Neuronal stem cell (in vitro differentiated cells): ENCODE data around the gene NAT8.
"Not testable (repeated sequence)": the region's sequence is repeated elsewhere in the genome, so short reads cannot be mapped to it uniquely, and the experiment has no call there.

Experiments used
- DNase-seq: peaks from one replicate; pipeline ENCODE4 v3.0.0-alpha.2; 2013; ENCODE audit warnings: low spot score
- H2AFZ ChIP-seq: one replicate; pipeline ENCODE4 v1.6.1; 2013; ENCODE audit warnings: mild to moderate bottlenecking, low read length, inconsistent platforms
- H2AK5ac ChIP-seq: 2 replicates; pipeline ENCODE4 v1.6.1; 2013; ENCODE audit warnings: low read depth, mild to moderate bottlenecking, inconsistent platforms, low read length, moderate library complexity, mixed read lengths
- H2BK120ac ChIP-seq: 2 replicates; pipeline ENCODE4 v1.6.1; 2013; ENCODE audit warnings: low read depth, mild to moderate bottlenecking, inconsistent platforms, low read length, moderate library complexity, mixed read lengths
- H2BK12ac ChIP-seq: one replicate; pipeline ENCODE4 v1.6.1; 2013; ENCODE audit warnings: low read length, inconsistent platforms
- H2BK15ac ChIP-seq: 2 replicates; pipeline ENCODE4 v1.6.1; 2013; ENCODE audit warnings: mild to moderate bottlenecking, low read length, inconsistent platforms, mixed read lengths
- H2BK5ac ChIP-seq: one replicate; pipeline ENCODE4 v1.6.1; 2013; ENCODE audit warnings: inconsistent platforms, mild to moderate bottlenecking, low read length, moderate library complexity
- H3K14ac ChIP-seq: one replicate; pipeline ENCODE4 v1.6.1; 2013; ENCODE audit warnings: low read length, inconsistent platforms
- H3K18ac ChIP-seq: 2 replicates; pipeline ENCODE4 v1.6.1; 2013; ENCODE audit warnings: low read length, inconsistent platforms
- H3K23ac ChIP-seq: 2 replicates; pipeline ENCODE4 v1.6.1; 2013; ENCODE audit warnings: low read depth, mild to moderate bottlenecking, mixed read lengths, low read length, inconsistent platforms; ENCODE audit not compliant: poor library complexity
- H3K27ac ChIP-seq: replicated peaks from 3 replicates; pipeline ENCODE4 v1.5.1; 2013; ENCODE audit warnings: low read length, inconsistent platforms
- H3K27me3 ChIP-seq, 3 experiments: 2 replicates each; pipeline ENCODE4 v1.6.1; 2013; ENCODE audit warnings: low read length in 3 of 3, mild to moderate bottlenecking in 2 of 3, inconsistent platforms in 1 of 3, low read depth in 1 of 3, mixed read lengths in 1 of 3, moderate library complexity in 1 of 3; ENCODE audit not compliant: control insufficient read depth in 3 of 3, insufficient read depth in 3 of 3
- H3K36me3 ChIP-seq, 2 donors: replicated peaks in 1 of 2; 2 replicates each; pipeline ENCODE4 v1.6.1; 2013; ENCODE audit warnings: low read length in 2 of 2; ENCODE audit not compliant: control insufficient read depth in 2 of 2, insufficient read depth in 2 of 2
- H3K4ac ChIP-seq: 2 replicates; pipeline ENCODE4 v1.6.1; 2013; ENCODE audit warnings: inconsistent platforms, mild to moderate bottlenecking, low read length, moderate library complexity
- H3K4me1 ChIP-seq, 2 donors: 1 replicate in 1 of 2; 2 replicates in 1 of 2; pipeline ENCODE4 v1.6.1; 2013; ENCODE audit warnings: low read length in 2 of 2, low read depth in 1 of 2; ENCODE audit not compliant: control insufficient read depth in 2 of 2, insufficient read depth in 1 of 2
- H3K4me2 ChIP-seq: one replicate; pipeline ENCODE4 v1.6.1; 2013; ENCODE audit warnings: mild to moderate bottlenecking, low read length, inconsistent platforms; ENCODE audit not compliant: insufficient read depth, poor library complexity, severe bottlenecking
- H3K4me3 ChIP-seq, 2 donors: 2 replicates each; pipeline ENCODE4 v1.5.1; 2013; ENCODE audit warnings: low read length in 2 of 2, mild to moderate bottlenecking in 2 of 2, inconsistent platforms in 1 of 2, moderate library complexity in 1 of 2
- H3K79me1 ChIP-seq: one replicate; pipeline ENCODE4 v1.6.1; 2013; ENCODE audit warnings: low read depth, mild to moderate bottlenecking, inconsistent platforms, low read length, moderate library complexity
- H3K9ac ChIP-seq: one replicate; pipeline ENCODE4 v1.6.1; 2013; ENCODE audit warnings: mild to moderate bottlenecking, low read depth, low read length, inconsistent platforms; ENCODE audit not compliant: poor library complexity
- H3K9me3 ChIP-seq, 2 donors: replicated peaks in 1 of 2; 2 replicates each; pipeline versions ENCODE3 to v1.6.1; 2013; ENCODE audit warnings: low read length in 2 of 2, mild to moderate bottlenecking in 2 of 2, inconsistent platforms in 1 of 2, low read depth in 1 of 2, mixed read lengths in 1 of 2, moderate library complexity in 1 of 2; ENCODE audit not compliant: control insufficient read depth in 2 of 2, insufficient read depth in 1 of 2
- H4K8ac ChIP-seq: one replicate; pipeline ENCODE4 v1.6.1; 2013; ENCODE audit warnings: low read depth, mild to moderate bottlenecking, inconsistent platforms, low read length, moderate library complexity
- H4K91ac ChIP-seq: one replicate; pipeline ENCODE4 v1.6.1; 2013; ENCODE audit warnings: low read length, low read depth, mild to moderate bottlenecking, inconsistent platforms; ENCODE audit not compliant: poor library complexity
- whole genome bisulfite sequencing, 2 donors: extraction: QIAGEN DNeasy Blood & Tissue Kit; methylation state at CpG; one replicate each; pipeline ENCODE4 v1.1.7; 2013; ENCODE audit warnings: missing lambda C conversion rate in 2 of 2, mixed read lengths in 1 of 2; ENCODE audit not compliant: insufficient read length in 2 of 2, insufficient replicate concordance in 1 of 2; ENCODE audit errors: extremely low coverage in 2 of 2; 5-methylcytosine and 5-hydroxymethylcytosine counted together

Gene NAT8

GRCh38 chr2:73626237-73626636 lies 16.0 kb downstream of the NAT8 start:
- not testable (repeated sequence) for H3K9ac ChIP-seq, H2BK5ac ChIP-seq, H3K36me3 ChIP-seq, H2BK12ac ChIP-seq, H3K14ac ChIP-seq, DNase-seq, H3K4ac ChIP-seq, H4K8ac ChIP-seq, H3K27me3 ChIP-seq, H2BK120ac ChIP-seq, H3K4me2 ChIP-seq, H3K23ac ChIP-seq, H3K18ac ChIP-seq, H4K91ac ChIP-seq, H3K4me3 ChIP-seq, H2AK5ac ChIP-seq, H3K27ac ChIP-seq, H3K79me1 ChIP-seq, H2AFZ ChIP-seq, H3K4me1 ChIP-seq, H2BK15ac ChIP-seq, H3K9me3 ChIP-seq
- WGBS, 2 donors, result no CpG with 5 or more reads among the region's 5 CpGs

GRCh38 chr2:73624625-73625024 lies 17.6 kb downstream of the NAT8 start:
- not testable (repeated sequence) for H2BK5ac ChIP-seq, H3K4ac ChIP-seq, H4K8ac ChIP-seq, H3K79me1 ChIP-seq, H3K9ac ChIP-seq, H3K23ac ChIP-seq, H3K27ac ChIP-seq, H3K18ac ChIP-seq, H3K36me3 ChIP-seq, H2AFZ ChIP-seq, H2BK12ac ChIP-seq, DNase-seq, H3K9me3 ChIP-seq, H3K14ac ChIP-seq, H4K91ac ChIP-seq, H3K4me2 ChIP-seq, H2BK15ac ChIP-seq, H2AK5ac ChIP-seq, H3K4me3 ChIP-seq, H3K4me1 ChIP-seq, H2BK120ac ChIP-seq, H3K27me3 ChIP-seq
- no CpG with 5 or more reads among the region's 9 CpGs for WGBS, 2 donors

- H3K27me3 ChIP-seq, H3K27ac ChIP-seq, H3K4me3 ChIP-seq, DNase-seq, H2AK5ac ChIP-seq, H3K79me1 ChIP-seq, H3K9me3 ChIP-seq, H3K4me1 ChIP-seq, H2BK5ac ChIP-seq, H2AFZ ChIP-seq, H3K14ac ChIP-seq, H3K4ac ChIP-seq, H3K4me2 ChIP-seq, H2BK120ac ChIP-seq, H3K36me3 ChIP-seq, H2BK15ac ChIP-seq, H3K23ac ChIP-seq, H3K9ac ChIP-seq, H4K91ac ChIP-seq, H3K18ac ChIP-seq, H4K8ac ChIP-seq, H2BK12ac ChIP-seq: not testable (repeated sequence)
These were observed 18.2 kb downstream of the NAT8 start for GRCh38 chr2:73624036-73624435.

- H3K9me3 ChIP-seq, H3K27ac ChIP-seq, H3K4me3 ChIP-seq, H3K18ac ChIP-seq, H2BK5ac ChIP-seq, H4K91ac ChIP-seq, DNase-seq, H3K36me3 ChIP-seq, H3K4me2 ChIP-seq, H3K23ac ChIP-seq, H3K4ac ChIP-seq, H2BK120ac ChIP-seq, H2AFZ ChIP-seq, H3K27me3 ChIP-seq, H4K8ac ChIP-seq, H3K79me1 ChIP-seq, H2BK15ac ChIP-seq, H2AK5ac ChIP-seq, H3K4me1 ChIP-seq, H2BK12ac ChIP-seq, H3K9ac ChIP-seq, H3K14ac ChIP-seq: not testable (repeated sequence)
- WGBS, 2 donors, result no CpG with 5 or more reads among the region's 3 CpGs
These were observed 22.3 kb downstream of the NAT8 start for GRCh38 chr2:73619925-73620324.
